Esophagus muscularis mucosa (tissue), 4 donors: Measurements from ENCODE around the gene ATPAF1.

ENCODE experiments used
- CTCF ChIP-seq, 3 experiments: fragments of 200-600 bp in 2 of 3; fragments of 450-650 bp in 1 of 3; sonication (generic) in 2 of 3; IDR thresholded peaks; one replicate each; pipeline ENCODE4 v1.5.1; 2017 to 2019; ENCODE audit warnings: antibody characterized with exemption in 3 of 3, mild to moderate bottlenecking in 2 of 3, moderate library complexity in 1 of 3
- EP300 ChIP-seq: sonication (generic); formaldehyde crosslinking; IDR thresholded peaks from one replicate; pipeline ENCODE4 v1.6.1; 2017; ENCODE audit warnings: antibody characterized with exemption
- POLR2A ChIP-seq: fragments of 450-650 bp; IDR thresholded peaks from one replicate; pipeline ENCODE4 v1.6.1; 2017; ENCODE audit warnings: antibody characterized with exemption, moderate library complexity, mild to moderate bottlenecking, low read depth
- POLR2AphosphoS5 ChIP-seq, 2 donors: sonication (generic); formaldehyde crosslinking; IDR thresholded peaks; one replicate each; pipeline ENCODE4 v1.6.1; 2017; ENCODE audit warnings: antibody characterized with exemption in 2 of 2

GRCh38 chr1:46585312-46585938 is 82.7 kb downstream of the ATPAF1 start:
- no peak for TF ChIP-seq POLR2A
- no peak for TF ChIP-seq CTCF (IDR thresholded peaks at IDR 0.05)
- no peak for TF ChIP-seq POLR2AphosphoS5 (IDR thresholded peaks at IDR 0.05)
- TF ChIP-seq EP300, result no peak
